ENCODE measurements around the gene CYB561D1. TPM values are rescaled to one million over a fixed set of nuclear protein-coding genes. Genes with fewer than 3 reads are reported as not detected.
A peak's percentile ranks its signal among the peaks of the same experiment; 100 is the strongest.

The CYB561D1 gene
- total and polyA plus RNA-seq, 2 of the 13 experiments (the other 11 are each of a cell fraction or from before 2014, with no cell fraction given): 3.9 to 4.1 TPM

GRCh38 chr1:109484519-109484975 is 9.3 kb upstream of the CYB561D1 start (continued):
- TF ChIP-seq BATF2 (CRISPR knock-in tag; IDR thresholded peaks at IDR 0.05) (no peak), ZNF687 (CRISPR knock-in tag; IDR thresholded peaks at IDR 0.05) (peak; percentile 42; the same call in 1 of the 2 replicates), SNRNP70 (IDR thresholded peaks at IDR 0.05; ENCODE audit: low read depth, low read length) (no peak)

- ATAC-seq: no peak
- no peaks in the 10 kb centered on the region for H3K9me3 ChIP-seq (ENCODE audit: low read length)
- H3K27me3 ChIP-seq (ENCODE audit: control insufficient read depth in 1 of 2, insufficient read depth in 2 of 2, low read length in 2 of 2): peaks cover 0 to 13% of the 10 kb centered on the region in 2 experiments; a peak in 3 of 5 replicates
- no peak for FAIRE-seq
- intact Hi-C loops (cut with micrococcal nuclease; ENCODE audit: unreplicated experiment) (no loop called here), in situ Hi-C loops (cut with HindIII; ENCODE audit: extremely low pct_ligation_motif_present, low pct_unique_long_range_greater_than_20kb) (no loop called here)
- no peaks in the 10 kb centered on the region for H3K79me2 ChIP-seq (ENCODE audit: insufficient read depth, low read length)
- no peak overlapping the region for H3K9ac ChIP-seq (ENCODE audit: insufficient read depth, low read depth, low read length)
- ChIA-PET CTCF (ENCODE audit: low intra/inter-chr PET ratio, low total read pairs) (no interaction called here), POLR2A (no interaction called here)
- H2AFZ ChIP-seq (ENCODE audit: low read length): no peak overlapping the region
- H3K4me2 ChIP-seq (ENCODE audit: low read depth, low read length): peak overlapping the region; percentile 91
- H3K36me3 ChIP-seq (replicated peaks in 1 of 2; ENCODE audit: control insufficient read depth in 1 of 2, insufficient read depth in 2 of 2, low read length in 2 of 2): no peaks in the 10 kb centered on the region; a peak in 2 of 5 replicates
- no TSS peak for BruUV-seq (replicated peaks)
- DNase-seq (ENCODE audit: low spot score): no peak
- peak overlapping the region in 1 of 3 experiments; percentile 92; a peak in 2 of 6 replicates for H3K4me3 ChIP-seq (replicated peaks in 1 of 3; ENCODE audit: insufficient read depth in 1 of 3, low read depth in 2 of 3, low read length in 3 of 3)
- peaks cover 19% of the 10 kb centered on the region for H3K4me1 ChIP-seq (ENCODE audit: insufficient read depth, low read length)
- no peak overlapping the region for H3K27ac ChIP-seq (ENCODE audit: extremely low read length, insufficient read depth, low read length)
- 59% methylated on average over 3 of the region's 3 CpGs for WGBS (ENCODE audit: low lambda C conversion rate)
- H4K20me1 ChIP-seq (ENCODE audit: insufficient read depth, low read length): no peaks in the 10 kb centered on the region
- TF ChIP-seq ZGPAT (CRISPR knock-in tag; IDR thresholded peaks at IDR 0.05) (no peak), ZNF878 (CRISPR knock-in tag; IDR thresholded peaks at IDR 0.05) (no peak), TRIM24 (CRISPR knock-in tag; IDR thresholded peaks at IDR 0.05) (no peak), ZNF317 (CRISPR knock-in tag; IDR thresholded peaks at IDR 0.05) (no peak), DPF2 (CRISPR knock-in tag; IDR thresholded peaks at IDR 0.05; ENCODE audit: borderline replicate concordance, low read depth) (no peak), ZNF704 (CRISPR knock-in tag; IDR thresholded peaks at IDR 0.05; ENCODE audit: borderline replicate concordance) (no peak), ZHX1 (CRISPR knock-in tag; IDR thresholded peaks at IDR 0.05; ENCODE audit: low read depth) (no peak), U2AF2 (IDR thresholded peaks at IDR 0.05; ENCODE audit: low read depth, low read length) (no peak), MED13 (CRISPR knock-in tag; IDR thresholded peaks at IDR 0.05) (no peak)
Measured at GRCh38 chr1:109485001-109485400, 8.9 kb upstream of the CYB561D1 start.
